ENCODE results near the gene FBN1.

- TF ChIP-seq CTCF (IDR thresholded peaks at IDR 0.05 in 4 of 5, conservative IDR thresholded peaks at IDR 0.05 in 1 of 5), result no peak
- no peak for TF ChIP-seq POLR2A (IDR thresholded peaks at IDR 0.05)
Measured at GRCh38 chr15:48667701-48668100, 22.2 kb upstream of the FBN1 start.

Data from gastrocnemius medialis (tissue), 4 donors.